A673 (cell line): ENCODE data around the gene CFAP410.

Experiments
- EZH2 ChIP-seq: fragments of 200-600 bp; sonication (generic); IDR thresholded peaks from 2 replicates; pipeline ENCODE4 v1.6.1; 2017; ENCODE audit warnings: borderline replicate concordance, low read depth, mild to moderate bottlenecking, mixed read lengths, antibody characterized with exemption, low read length; ENCODE audit not compliant: poor library complexity, severe bottlenecking
- TF ChIP-seq, protein P1 (sequence below): fragments of 300-800, 200-600 bp; sonication (generic); conservative IDR thresholded peaks from 2 replicates; pipeline ENCODE4 v1.5.1; 2017; ENCODE audit warnings: low read depth, mild to moderate bottlenecking, antibody characterized with exemption, low read length, moderate library complexity, mixed read lengths

DNA sequence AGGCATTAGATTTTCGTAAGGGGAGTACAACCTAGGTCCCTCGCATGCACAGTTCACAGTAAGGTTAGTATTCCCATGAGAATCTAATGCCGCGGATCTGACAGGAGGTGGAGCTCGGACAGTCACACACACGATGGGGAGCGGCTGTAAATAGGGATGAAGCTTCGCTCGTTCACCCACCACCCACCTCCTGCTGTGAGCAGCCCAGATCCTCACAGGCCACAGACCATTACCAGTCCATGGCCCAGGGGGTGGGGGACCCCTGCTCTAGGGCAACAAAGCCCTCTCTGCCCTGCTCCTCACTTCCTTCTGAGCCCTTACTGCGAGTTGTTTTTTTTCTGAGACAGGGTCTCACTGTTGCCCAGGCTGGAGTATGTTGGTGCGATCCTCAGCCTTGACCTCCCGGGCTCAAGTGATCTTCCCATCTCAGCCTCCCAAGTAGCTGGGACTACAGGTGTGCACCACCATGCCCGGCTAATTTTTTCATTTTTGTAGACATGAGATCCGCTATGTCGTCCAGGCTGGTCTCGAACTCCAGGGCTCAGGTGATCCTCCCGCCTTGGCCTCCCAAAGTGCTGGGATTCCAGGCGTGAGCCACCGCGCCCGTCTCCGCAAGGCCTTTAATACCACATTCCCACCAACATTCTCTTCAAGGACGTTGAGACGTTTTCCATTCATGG is 35.6 kb upstream of the CFAP410 start:
- no peak for TF ChIP-seq EZH2
- TF ChIP-seq, protein P1, sequence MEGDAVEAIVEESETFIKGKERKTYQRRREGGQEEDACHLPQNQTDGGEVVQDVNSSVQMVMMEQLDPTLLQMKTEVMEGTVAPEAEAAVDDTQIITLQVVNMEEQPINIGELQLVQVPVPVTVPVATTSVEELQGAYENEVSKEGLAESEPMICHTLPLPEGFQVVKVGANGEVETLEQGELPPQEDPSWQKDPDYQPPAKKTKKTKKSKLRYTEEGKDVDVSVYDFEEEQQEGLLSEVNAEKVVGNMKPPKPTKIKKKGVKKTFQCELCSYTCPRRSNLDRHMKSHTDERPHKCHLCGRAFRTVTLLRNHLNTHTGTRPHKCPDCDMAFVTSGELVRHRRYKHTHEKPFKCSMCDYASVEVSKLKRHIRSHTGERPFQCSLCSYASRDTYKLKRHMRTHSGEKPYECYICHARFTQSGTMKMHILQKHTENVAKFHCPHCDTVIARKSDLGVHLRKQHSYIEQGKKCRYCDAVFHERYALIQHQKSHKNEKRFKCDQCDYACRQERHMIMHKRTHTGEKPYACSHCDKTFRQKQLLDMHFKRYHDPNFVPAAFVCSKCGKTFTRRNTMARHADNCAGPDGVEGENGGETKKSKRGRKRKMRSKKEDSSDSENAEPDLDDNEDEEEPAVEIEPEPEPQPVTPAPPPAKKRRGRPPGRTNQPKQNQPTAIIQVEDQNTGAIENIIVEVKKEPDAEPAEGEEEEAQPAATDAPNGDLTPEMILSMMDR, result no peak
